H4 (cell line): ENCODE data around the gene SINHCAF. TPM values are rescaled to one million over a fixed set of nuclear protein-coding genes. Genes with fewer than 3 reads are reported as not detected.
"Not testable (repeated sequence)": the region's sequence is repeated elsewhere in the genome, so short reads cannot be mapped to it uniquely, and the experiment has no call there.

Experiments used
- DNase-seq: peaks from one replicate; pipeline ENCODE4 v3.0.0-alpha.2; 2015; ENCODE audit warnings: low spot score
- total RNA-seq: library from RNA; depleted of rRNA; stranded (reverse); fragments of >200 nt; shearing (Covaris generic); gene quantifications from 2 replicates; pipeline ENCODE4 v1.2.3, GENCODE V29; 2014

SINHCAF gene
- total RNA-seq, 1 experiment from 2014 or later: 127 TPM

GRCh38 chr12:31263661-31264060 is 62.3 kb downstream of the SINHCAF start:
- no peak for DNase-seq

- DNase-seq: no peak
These were observed 64.2 kb downstream of the SINHCAF start for GRCh38 chr12:31261744-31262143.

GRCh38 chr12:31260840-31261239 is 65.1 kb downstream of the SINHCAF start:
- no peak for DNase-seq

DNA sequence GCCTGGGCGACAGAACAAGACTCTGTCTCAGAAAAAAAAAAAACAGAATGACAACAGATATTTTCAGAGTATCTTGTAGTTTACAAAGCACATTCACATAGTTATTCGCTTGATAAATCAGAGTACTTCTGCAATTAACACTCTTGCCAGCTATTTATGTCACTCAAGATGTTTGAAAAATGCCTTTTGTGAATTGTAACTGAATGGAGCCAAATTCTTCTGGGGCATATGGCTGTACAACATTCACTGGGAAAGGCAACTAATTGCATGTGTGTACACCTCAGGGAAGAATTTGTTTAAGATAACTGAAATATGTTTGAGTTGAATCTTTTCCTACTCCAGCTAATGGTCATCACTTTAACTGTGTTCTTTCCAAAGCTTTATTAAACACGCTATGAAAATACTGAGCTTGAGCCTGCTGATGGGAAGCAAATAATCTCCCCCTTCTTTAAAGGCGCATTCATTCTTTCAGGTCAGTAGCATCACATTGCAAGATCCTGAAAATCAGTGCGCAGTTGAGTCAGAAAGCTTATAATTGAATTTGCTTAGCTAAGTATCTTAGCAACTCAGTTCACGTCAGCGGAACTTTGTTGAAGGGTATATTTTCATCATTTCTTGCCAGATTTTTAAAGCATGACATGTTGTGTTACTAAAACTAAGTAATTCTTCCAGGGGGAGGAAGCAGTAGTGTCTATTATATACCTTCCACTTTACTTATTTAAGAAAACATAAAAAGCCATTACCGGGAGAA is 66.6 kb downstream of the SINHCAF start:
- DNase-seq: no peak

DNA sequence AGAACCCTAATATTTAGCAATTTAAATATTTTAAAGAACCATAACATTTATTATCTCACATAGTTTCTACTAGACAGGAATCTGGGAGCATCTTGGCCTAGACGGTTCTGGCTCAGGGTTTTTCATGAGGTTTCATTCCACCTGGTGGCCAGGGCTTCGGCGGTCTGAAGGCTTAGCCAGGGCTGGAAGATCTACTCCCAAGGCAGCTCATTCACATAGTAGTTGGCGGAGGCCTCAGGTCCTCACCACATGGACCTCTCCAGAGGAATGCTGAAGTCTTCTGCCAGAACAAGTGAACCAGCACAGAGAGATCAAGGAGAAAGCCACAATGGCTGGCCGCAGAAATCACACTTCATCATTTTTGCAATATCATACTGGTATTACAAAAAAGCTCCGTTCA is 68.2 kb downstream of the SINHCAF start:
- DNase-seq: no peak

DNA sequence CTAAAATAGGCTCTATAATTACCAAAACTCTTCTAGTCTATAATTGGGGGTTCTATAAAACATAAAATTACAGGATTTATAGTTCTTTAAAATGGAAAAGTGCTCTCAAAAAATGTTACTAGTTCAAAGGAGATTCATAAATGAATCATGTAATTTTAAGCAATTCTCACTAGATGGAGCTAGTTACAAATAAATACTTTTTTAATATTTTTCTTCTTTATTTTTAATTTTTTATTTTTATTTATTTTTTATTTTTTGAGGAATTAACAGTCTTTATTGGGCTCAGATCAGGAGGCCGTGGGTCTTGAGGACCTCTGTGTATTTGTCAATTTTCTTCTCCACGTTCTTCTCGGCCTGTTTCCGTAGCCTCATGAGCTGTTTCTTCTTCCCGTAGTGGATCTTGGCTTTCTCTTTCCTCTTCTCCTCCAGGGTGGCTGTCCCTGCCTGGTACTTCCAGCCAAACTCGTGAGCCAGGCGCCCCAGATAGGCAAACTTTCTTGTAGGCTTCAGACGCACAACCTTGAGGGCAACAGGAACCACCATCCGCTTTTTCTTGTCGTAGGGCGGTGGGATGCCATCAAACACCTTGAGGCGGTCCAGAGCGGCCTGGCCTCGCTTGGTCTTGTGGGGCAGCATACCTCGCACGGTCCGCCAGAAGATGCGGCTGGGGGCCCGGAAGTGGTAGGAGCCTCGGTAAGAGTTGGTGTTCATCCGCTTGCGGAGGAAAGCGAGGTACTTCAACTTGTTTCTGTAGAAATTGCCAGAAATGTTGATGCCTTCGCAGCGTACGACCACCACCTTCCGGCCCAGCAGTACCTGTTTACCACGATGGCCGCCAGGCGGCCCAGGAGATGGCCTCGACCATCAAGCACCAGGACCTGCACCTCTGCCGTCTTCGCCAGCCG is 74.0 kb downstream of the SINHCAF start:
- DNase-seq: not testable (repeated sequence)

GRCh38 chr12:31250179-31250578 is 75.8 kb downstream of the SINHCAF start:
- DNase-seq: no peak

GRCh38 chr12:31249356-31249755 is 76.6 kb downstream of the SINHCAF start:
- DNase-seq: no peak

DNA sequence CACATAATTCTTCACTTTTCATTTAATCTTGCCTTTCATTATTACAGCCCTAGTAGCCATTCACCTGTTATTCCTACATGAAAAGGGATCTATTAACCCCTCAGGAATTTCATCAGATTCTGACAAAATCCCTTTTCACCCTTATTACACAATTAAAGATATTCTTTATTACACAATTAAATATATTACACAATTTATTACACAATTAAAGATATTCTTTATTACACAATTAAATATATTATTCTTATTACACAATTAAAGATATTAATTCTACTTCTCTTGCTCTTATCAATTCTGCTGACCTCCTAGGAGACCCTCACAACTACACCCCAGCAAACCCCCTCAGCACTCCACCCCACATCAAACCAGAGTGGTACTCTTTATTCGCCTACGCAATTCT is 77.1 kb downstream of the SINHCAF start:
- no peak for DNase-seq

- DNase-seq: no peak
These were observed 77.6 kb downstream of the SINHCAF start for GRCh38 chr12:31248337-31248736.

DNA sequence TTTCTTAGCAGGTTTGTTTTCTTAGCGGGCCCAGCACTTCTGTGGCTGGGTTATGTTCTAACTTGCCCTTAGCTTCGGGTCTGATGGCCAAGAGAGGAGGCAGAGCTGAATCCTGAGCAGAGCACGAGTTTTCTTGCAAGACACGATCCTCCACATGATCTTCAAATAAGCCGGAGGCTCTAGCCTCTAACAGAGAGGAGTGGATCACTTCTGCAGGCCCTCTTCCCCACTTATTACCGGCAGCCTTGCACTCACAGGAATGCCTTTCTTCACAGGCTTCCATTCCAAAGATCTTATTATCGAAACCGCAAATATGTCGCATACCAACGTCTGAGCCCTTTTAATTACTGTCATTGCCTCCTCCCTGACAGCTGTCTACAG is 79.5 kb downstream of the SINHCAF start:
- no peak for DNase-seq

GRCh38 chr12:31245822-31246469 is 80.0 kb downstream of the SINHCAF start:
- DNase-seq: no peak

DNA sequence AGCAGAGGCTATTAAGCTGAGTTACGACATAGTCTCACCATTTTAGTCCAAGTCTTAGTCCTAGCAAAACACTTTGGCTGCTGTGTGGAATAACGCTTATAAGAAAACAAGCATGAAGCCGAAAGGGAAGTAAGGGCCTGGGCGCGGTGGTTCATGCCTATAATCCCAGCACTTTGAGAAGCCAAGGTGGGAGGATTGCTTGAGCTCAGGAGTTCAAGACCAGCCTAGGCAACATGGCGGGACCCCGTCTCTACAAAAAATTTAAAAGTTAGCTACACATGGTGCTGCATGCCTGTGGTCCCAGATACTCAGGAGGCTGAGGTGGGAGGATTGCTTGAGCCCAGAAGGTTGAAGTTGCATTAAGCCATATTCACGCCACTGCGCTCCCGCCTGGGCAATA is 83.5 kb downstream of the SINHCAF start:
- not testable (repeated sequence) for DNase-seq

- DNase-seq: peak; percentile 58
These were observed 87.1 kb downstream of the SINHCAF start for GRCh38 chr12:31238764-31239387.

- not testable (repeated sequence) for DNase-seq
These were observed 87.6 kb downstream of the SINHCAF start for GRCh38 chr12:31238333-31238732.

DNA sequence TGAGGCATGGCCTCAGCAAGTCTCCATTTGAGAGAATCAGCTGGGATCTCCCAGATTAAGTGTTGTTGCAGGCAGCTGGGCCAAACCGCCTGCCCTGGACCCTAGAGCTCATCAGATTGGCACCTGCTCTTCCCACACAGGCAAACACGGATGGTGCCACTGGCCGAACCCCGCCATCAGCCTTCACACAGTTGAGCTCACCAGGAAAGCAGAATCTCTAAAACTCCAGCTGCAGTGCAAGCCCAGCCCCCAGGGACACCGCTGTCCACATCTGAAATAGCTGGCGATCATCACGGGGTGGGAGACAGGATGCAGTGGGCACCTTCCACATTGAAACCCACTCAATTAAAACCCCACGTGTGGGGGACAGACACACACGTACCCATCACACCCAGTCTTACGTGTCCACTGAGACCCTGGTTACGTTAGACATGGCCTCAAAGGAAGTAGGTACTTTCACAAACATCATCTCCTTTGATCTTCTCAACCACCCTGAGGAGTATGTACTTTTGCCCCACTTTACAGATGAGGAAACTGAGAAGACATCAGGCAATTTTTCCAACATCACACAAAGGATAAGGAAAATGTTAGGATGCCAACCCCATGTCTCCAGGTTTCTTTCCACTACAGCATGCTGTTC is 88.8 kb downstream of the SINHCAF start:
- no peak for DNase-seq

GRCh38 chr12:31235868-31236395 is 90.0 kb downstream of the SINHCAF start:
- DNase-seq: no peak

DNA sequence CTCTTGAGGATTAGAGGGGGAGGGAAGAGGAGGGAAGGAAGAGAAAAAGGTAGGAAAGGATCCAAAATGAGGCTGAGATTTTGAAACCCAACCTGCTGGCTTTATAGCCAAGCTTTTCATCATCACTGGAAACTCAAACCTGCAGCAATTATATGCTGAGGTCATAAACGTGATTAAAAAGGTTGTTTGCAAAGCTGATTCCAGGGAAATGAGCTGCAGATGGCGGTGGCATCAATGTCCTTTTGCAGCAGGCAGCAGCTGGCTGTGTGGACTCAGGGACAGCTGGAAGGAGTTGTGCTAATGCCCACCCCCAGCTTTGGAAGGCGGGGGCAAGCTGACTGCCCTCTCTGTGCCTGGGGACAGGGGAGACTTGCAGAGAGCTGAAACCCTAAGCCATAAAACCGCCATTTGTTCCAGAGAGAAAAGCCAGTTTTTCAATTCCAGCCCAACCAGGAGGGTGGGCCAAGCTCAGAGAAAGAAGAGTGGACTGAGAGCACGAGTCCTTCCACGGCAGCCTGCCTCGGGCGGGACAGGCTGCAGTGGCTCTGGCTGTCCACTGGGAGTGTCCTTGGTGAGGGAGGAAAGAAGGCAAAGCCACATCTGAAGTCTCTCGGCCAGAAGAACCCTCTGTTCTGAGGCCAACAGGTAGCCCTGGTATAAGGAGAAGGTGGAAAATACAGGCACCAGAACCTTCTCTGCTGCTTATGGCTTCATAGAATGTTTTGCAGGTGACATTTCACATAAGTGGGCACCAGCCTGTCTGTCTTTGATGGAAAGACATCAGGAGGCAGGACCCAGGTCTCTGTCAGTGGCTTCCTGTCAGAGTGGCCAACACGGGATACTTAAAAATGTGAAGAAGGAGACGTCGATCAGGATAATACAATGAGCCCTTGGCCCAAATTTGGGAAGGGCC is 90.7 kb downstream of the SINHCAF start:
- peak; percentile 64 for DNase-seq

DNA sequence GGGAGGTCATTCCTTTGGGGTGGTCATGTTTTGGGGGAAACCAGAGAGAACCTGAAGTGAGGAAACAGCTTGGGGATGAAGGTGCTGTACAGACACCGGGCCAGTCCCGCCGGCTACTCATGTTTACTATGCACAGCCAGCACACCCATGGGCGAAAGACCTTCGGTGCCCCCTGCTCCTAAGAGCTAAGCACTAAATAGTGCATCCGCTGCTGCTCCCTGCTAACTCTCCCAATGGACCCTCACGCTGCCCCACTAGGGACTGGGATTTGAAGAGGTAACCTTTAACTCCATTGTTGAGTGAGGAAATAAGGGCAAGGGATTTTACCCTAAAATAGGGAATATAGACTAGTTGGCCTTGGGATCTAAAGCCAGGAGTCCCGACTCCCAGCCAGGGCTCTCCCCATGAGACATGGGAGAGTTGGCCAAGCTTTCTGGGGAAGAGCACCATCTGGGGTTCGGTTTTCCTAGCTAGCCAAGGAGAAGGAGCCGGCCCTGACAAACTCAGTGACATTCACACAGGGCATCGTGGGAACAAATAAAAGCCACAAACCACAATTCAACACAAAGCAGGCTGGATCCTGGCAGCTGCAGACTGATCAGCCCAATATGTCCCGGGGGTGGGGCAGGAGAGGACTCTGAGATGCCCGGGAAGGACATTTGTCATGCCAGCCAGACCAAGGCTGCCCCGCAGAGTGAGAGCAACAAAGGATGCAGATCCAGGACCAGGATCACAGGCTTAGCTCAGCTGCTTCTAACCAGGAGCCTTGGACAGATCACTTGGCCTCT is 91.7 kb downstream of the SINHCAF start:
- DNase-seq: peak; percentile 72
